ENCODE data around the gene SCAMP2.

SCAMP2 gene

GRCh38 chr15:74839526-74840395, 33.4 kb downstream of the SCAMP2 start:
- no peak for DNase-seq (ENCODE audit: low read depth in 2 of 3, low spot score in 2 of 3)

GRCh38 chr15:74838746-74839525, 34.2 kb downstream of the SCAMP2 start:
- no peak for DNase-seq (ENCODE audit: low read depth in 2 of 3, low spot score in 2 of 3)

- DNase-seq (ENCODE audit: low read depth in 2 of 3, low spot score in 2 of 3) = no peak
Observed at GRCh38 chr15:74838137-74838516, 35.0 kb downstream of the SCAMP2 start.

- DNase-seq (ENCODE audit: low read depth in 2 of 3, low spot score in 2 of 3) = no peak
Observed at GRCh38 chr15:74837482-74838136, 35.6 kb downstream of the SCAMP2 start.

GRCh38 chr15:74836846-74837245, 36.3 kb downstream of the SCAMP2 start:
- no peak for DNase-seq (ENCODE audit: low read depth in 2 of 3, low spot score in 2 of 3)

- no peak for DNase-seq (ENCODE audit: low read depth in 2 of 3, low spot score in 2 of 3)
Observed at GRCh38 chr15:74835312-74835823, 37.8 kb downstream of the SCAMP2 start.

- DNase-seq (ENCODE audit: low read depth in 2 of 3, low spot score in 2 of 3) = no peak
Observed at GRCh38 chr15:74833376-74834107, 39.6 kb downstream of the SCAMP2 start.

- no peak for DNase-seq (ENCODE audit: low read depth in 2 of 3, low spot score in 2 of 3)
Observed at GRCh38 chr15:74832826-74833225, 40.3 kb downstream of the SCAMP2 start.

- DNase-seq (ENCODE audit: low read depth in 2 of 3, low spot score in 2 of 3) = no peak
Observed at GRCh38 chr15:74831813-74832495, 41.2 kb downstream of the SCAMP2 start.

- DNase-seq (ENCODE audit: low read depth in 2 of 3, low spot score in 2 of 3) = no peak
Observed at GRCh38 chr15:74830868-74831267, 42.3 kb downstream of the SCAMP2 start.

GRCh38 chr15:74829991-74830390, 43.2 kb downstream of the SCAMP2 start:
- no peak for DNase-seq (ENCODE audit: low read depth in 2 of 3, low spot score in 2 of 3)

- no peak for DNase-seq (ENCODE audit: low read depth in 2 of 3, low spot score in 2 of 3)
Observed at GRCh38 chr15:74829486-74829885, 43.7 kb downstream of the SCAMP2 start.

GRCh38 chr15:74828835-74829234, 44.3 kb downstream of the SCAMP2 start:
- no peak for DNase-seq (ENCODE audit: low read depth in 2 of 3, low spot score in 2 of 3)

GRCh38 chr15:74827614-74828013, 45.6 kb downstream of the SCAMP2 start:
- DNase-seq (ENCODE audit: low read depth in 2 of 3, low spot score in 2 of 3) = no peak

- no peak for DNase-seq (ENCODE audit: low read depth in 2 of 3, low spot score in 2 of 3)
Observed at GRCh38 chr15:74826921-74827320, 46.2 kb downstream of the SCAMP2 start.

GRCh38 chr15:74826364-74826819, 46.8 kb downstream of the SCAMP2 start, which contains the start of gene CPLX3:
Gene CPLX3, plus strand, starts transcription at chr15:74826627. Its CDS starts 77 bp downstream, at chr15:74826704.
- DNase-seq (ENCODE audit: low read depth in 2 of 3, low spot score in 2 of 3) = no peak

- DNase-seq (ENCODE audit: low read depth in 2 of 3, low spot score in 2 of 3) = no peak
Observed at GRCh38 chr15:74825866-74826265, 47.3 kb downstream of the SCAMP2 start.

- no peak for DNase-seq (ENCODE audit: low read depth in 2 of 3, low spot score in 2 of 3)
Observed at GRCh38 chr15:74824976-74825375, 48.2 kb downstream of the SCAMP2 start.

GRCh38 chr15:74823324-74823723, 49.8 kb downstream of the SCAMP2 start:
- DNase-seq (ENCODE audit: low read depth in 2 of 3, low spot score in 2 of 3) = no peak

- no peak for DNase-seq (ENCODE audit: low read depth in 2 of 3, low spot score in 2 of 3)
Observed at GRCh38 chr15:74822233-74822632, 50.9 kb downstream of the SCAMP2 start.

All from activated CD8-positive, alpha-beta memory T cell treated with anti-CD3 and anti-CD28 coated beads for 48 hours (primary cell).